Lower leg skin (tissue), 3 donors: ENCODE measurements around the gene DCBLD1.

ENCODE experiments used
- POLR2A ChIP-seq, 2 donors: fragments of 450-650 bp; IDR thresholded peaks; one replicate each; pipeline ENCODE4 v1.6.1; 2016 to 2017; ENCODE audit warnings: antibody characterized with exemption in 2 of 2, mild to moderate bottlenecking in 1 of 2, moderate library complexity in 1 of 2
- TF ChIP-seq, protein P1 (sequence below), 3 donors: fragments of 450-650 bp; IDR thresholded peaks; one replicate each; pipeline ENCODE4 v1.5.1; 2016; ENCODE audit warnings: antibody characterized with exemption in 3 of 3, mild to moderate bottlenecking in 3 of 3, moderate library complexity in 2 of 3

DNA sequence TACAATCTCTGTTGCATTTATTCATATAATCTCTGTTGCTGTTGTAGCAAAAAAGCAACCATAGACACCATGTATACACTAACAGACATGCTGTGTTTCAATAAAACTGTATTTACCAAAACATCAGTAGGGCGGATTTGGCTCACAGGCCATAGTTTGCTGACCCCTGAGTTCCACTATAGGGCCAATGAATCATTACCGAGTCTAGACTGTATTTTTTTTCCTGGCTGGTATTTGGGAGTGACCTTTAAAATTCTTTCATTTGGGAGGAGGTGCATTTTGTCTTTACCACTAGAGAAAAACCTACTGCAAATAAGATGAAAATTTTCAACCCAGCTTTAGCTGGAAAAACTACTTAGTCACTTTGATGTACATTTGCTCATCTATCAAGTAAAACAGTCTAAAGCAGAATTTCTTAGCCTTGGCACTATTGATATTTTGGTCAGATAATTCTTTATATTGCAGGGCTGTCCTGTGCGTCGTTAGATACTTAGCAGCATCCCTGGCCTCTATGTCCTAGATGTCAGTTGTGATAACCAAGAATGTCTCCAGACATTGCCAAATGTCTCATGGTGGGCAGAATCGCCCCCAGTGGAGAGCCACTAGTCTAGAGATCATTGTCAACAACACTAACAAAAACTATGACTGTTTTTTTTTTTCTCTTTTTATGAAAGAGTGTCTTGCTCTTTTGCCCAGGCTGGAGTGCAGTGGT is 39.5 kb downstream of the DCBLD1 start:
- TF ChIP-seq, protein P1, sequence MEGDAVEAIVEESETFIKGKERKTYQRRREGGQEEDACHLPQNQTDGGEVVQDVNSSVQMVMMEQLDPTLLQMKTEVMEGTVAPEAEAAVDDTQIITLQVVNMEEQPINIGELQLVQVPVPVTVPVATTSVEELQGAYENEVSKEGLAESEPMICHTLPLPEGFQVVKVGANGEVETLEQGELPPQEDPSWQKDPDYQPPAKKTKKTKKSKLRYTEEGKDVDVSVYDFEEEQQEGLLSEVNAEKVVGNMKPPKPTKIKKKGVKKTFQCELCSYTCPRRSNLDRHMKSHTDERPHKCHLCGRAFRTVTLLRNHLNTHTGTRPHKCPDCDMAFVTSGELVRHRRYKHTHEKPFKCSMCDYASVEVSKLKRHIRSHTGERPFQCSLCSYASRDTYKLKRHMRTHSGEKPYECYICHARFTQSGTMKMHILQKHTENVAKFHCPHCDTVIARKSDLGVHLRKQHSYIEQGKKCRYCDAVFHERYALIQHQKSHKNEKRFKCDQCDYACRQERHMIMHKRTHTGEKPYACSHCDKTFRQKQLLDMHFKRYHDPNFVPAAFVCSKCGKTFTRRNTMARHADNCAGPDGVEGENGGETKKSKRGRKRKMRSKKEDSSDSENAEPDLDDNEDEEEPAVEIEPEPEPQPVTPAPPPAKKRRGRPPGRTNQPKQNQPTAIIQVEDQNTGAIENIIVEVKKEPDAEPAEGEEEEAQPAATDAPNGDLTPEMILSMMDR (IDR thresholded peaks at IDR 0.05) = no peak
- TF ChIP-seq POLR2A (IDR thresholded peaks at IDR 0.05) = no peak
